Activated CD4-positive, alpha-beta memory T cell treated with anti-CD3 and anti-CD28 coated beads, Interleukin-2, amount 10 ng/mL, durations not matched to agents 7 days and 5 days (primary cell): ENCODE results near the gene ALCAM. TPM values are rescaled to one million over a fixed set of nuclear protein-coding genes. Genes with fewer than 3 reads are reported as not detected.

Source experiments
- CTCF ChIA-PET: fragments of 350-600 bp; sonication (Branson Sonifier 250); formaldehyde crosslinking; loops from one replicate; lab custom pipeline; 2021; ENCODE audit warnings: antibody characterized with exemption, inconsistent platforms; lab: Charles Lee
- POLR2A ChIA-PET: fragments of 350-600 bp; sonication (Branson Sonifier 250); formaldehyde crosslinking; loops from one replicate; lab custom pipeline; 2021; ENCODE audit warnings: antibody characterized with exemption; lab: Charles Lee
- DNase-seq: peaks from one replicate; pipeline ENCODE4 v3.0.0-alpha.2; 2020
- H3K27ac Mint-ChIP-seq: one replicate; pipeline ENCODE4 v1.8.0; 2021; ENCODE audit warnings: mild to moderate bottlenecking, mixed read lengths
- H3K27me3 Mint-ChIP-seq: one replicate; pipeline ENCODE4 v1.8.0; 2021; ENCODE audit warnings: mixed read lengths
- H3K36me3 Mint-ChIP-seq: one replicate; pipeline ENCODE4 v1.8.0; 2021; ENCODE audit warnings: low read depth, mixed read lengths
- H3K4me1 Mint-ChIP-seq: one replicate; pipeline ENCODE4 v1.8.0; 2021; ENCODE audit warnings: mixed read lengths
- H3K4me3 Mint-ChIP-seq: one replicate; pipeline ENCODE4 v1.8.0; 2021; ENCODE audit warnings: mild to moderate bottlenecking, mixed read lengths
- H3K9me3 Mint-ChIP-seq: one replicate; pipeline ENCODE4 v1.8.0; 2021; ENCODE audit warnings: mixed read lengths
- total RNA-seq, 2 experiments: library from RNA; stranded (reverse); gene quantifications; one replicate each; pipeline ENCODE4 v1.2.3, GENCODE V29; 2021

Gene ALCAM
- total RNA-seq, 2 experiments from 2014 or later = 12.4 to 12.9 TPM

DNA sequence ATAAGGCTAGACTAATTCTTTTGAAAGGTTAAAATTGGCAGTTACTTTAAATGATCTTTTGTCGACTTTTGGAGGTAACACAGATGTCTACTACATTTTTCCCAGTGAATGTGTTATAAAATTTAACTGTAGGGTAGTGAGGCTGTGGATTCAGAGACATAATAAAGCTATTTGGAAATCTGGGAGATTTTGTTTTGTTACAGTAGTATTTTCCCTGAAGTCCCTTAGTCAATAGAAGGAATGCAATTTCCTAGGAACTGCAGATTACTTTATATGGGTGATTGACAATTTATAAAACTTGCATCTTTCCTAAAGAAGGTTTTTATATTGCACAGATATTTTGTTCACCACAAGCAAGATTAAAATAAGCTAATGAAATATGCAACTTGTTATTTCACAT, 96.9 kb downstream of the ALCAM start:
- no peaks in the 10 kb centered on the region for H3K9me3 Mint-ChIP-seq
- no peak overlapping the region for H3K27ac Mint-ChIP-seq
- H3K36me3 Mint-ChIP-seq = no peaks in the 10 kb centered on the region
- DNase-seq = no peak
- no peaks in the 10 kb centered on the region for H3K4me1 Mint-ChIP-seq
- no peak overlapping the region for H3K4me3 Mint-ChIP-seq
- H3K27me3 Mint-ChIP-seq = no peaks in the 10 kb centered on the region
- ChIA-PET POLR2A (no interaction called here), CTCF (no interaction called here)

DNA sequence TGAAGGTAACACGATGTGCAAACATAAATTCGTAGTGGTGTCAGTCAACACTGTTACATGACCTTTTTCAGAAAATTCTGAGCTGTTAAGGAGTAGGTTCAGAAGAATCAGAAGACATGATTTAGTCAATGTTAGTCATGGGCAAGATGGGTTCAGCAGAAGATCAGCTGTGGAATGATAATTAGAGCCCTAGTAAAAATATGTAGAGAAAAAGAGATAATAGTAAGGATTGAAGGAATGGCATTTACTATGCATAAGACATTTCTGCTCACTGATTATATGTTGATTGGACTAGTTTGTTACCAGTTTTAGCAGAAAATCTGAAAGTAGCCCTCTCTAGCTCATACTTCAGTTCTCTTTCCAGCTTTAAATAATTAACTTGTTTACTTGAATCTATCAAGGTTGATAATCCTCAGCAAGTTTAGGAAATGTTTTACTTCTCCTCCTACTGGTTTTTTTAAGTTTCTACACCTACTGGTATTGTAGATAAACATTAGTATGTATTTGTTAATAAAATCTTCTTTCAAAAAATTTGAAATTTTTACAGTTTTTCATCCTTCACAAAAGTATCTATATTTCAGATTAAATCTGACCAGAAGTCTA, 98.6 kb downstream of the ALCAM start:
- Mint-ChIP-seq H3K27ac (no peak overlapping the region), H3K9me3 (no peaks in the 10 kb centered on the region), H3K36me3 (no peaks in the 10 kb centered on the region), H3K4me3 (no peak overlapping the region), H3K27me3 (no peaks in the 10 kb centered on the region), H3K4me1 (no peaks in the 10 kb centered on the region)
- POLR2A ChIA-PET = no interaction called here
- CTCF ChIA-PET = no interaction called here
- no peak for DNase-seq

DNA sequence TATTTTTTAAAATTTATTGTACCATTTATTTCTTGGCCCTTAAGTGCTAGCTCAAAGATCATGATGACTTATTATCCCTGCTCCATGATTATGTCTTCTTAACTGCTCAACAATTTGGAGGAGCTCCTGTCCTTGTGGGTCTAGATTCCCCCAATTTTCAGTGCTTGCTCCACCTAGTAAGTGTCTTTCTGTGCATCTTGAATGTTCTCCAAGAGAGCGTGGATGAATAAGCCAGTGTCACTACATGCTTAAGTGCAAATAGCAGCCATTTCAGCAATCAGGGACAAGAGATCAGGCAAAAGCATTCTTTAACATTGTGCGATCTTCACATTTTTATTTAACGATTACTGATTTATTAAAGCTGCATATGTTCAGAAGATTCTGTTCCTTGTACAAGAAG, 99.4 kb downstream of the ALCAM start:
- POLR2A ChIA-PET = no interaction called here

DNA sequence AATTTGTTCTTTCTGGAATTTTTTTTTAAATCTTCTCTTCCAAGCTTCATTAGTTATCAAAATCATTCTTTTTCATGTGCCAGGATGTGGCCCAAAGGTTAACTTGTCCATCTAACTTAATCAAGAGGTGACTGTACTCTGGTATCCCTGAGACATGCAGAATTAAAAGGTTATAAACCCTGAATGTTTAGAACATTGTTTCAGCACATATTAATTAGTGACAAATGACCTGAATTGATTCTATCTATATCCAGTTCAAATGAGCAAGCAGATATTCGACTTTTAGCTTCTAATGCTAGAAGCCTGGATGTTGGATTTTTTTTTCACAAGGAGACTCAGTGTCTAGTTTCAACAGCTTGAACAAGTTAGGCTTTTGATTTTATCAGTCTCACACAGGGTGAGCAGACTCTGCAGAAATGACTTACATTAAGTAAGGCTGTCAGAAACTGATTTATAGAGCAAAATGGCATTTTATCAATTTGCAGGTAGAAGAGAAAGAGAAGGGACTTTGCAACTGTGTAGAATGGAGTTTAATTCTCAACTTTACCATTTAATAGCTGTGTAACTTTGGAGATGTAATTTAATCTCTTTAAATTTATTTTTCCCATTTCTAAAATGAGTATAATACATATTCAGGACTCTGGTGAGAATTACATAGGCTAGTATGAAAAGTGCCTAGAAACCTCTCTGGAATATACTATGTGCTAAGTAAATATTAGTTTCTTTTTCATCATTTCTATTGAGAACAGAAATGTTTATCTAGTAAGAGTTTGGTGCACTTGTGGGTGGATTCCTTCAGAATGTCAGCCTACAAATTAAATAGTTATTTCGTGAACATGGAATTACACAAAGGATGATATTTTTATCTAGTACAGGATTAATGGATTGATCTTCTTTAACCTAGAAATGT, 100.0 kb downstream of the ALCAM start:
- H3K4me1 Mint-ChIP-seq = no peaks in the 10 kb centered on the region
- H3K27ac Mint-ChIP-seq = no peak overlapping the region
- DNase-seq = no peak
- ChIA-PET CTCF (no interaction called here), POLR2A (no interaction called here)
- no peaks in the 10 kb centered on the region for H3K9me3 Mint-ChIP-seq
- no peak overlapping the region for H3K4me3 Mint-ChIP-seq
- H3K36me3 Mint-ChIP-seq = no peaks in the 10 kb centered on the region
- no peaks in the 10 kb centered on the region for H3K27me3 Mint-ChIP-seq

More for the DNA sequence above, 99.4 kb downstream of the ALCAM start:
- no peak for DNase-seq
- H3K36me3 Mint-ChIP-seq = no peaks in the 10 kb centered on the region
- H3K4me3 Mint-ChIP-seq = no peak overlapping the region
- no peaks in the 10 kb centered on the region for H3K27me3 Mint-ChIP-seq
- H3K9me3 Mint-ChIP-seq = no peaks in the 10 kb centered on the region
- CTCF ChIA-PET = no interaction called here
- no peak overlapping the region for H3K27ac Mint-ChIP-seq
- no peaks in the 10 kb centered on the region for H3K4me1 Mint-ChIP-seq

DNA sequence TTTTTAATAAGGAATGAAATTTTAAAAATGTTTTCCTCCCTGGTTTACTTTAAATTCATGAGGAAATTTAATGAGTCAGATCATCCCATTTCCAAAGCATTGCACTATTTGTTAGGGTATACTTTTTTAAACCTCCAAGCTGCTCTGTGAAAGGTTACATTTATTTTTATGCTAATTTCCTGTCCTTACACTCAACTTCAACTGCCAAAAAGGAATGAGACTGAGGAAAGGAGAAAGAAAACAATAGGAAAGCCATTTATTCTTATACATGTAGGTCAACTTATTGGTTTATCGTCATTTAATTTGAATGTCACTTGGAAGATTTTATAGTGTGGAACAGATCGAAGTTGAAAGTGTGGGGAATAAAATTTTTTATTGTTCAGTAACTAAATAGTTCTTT, 104.1 kb downstream of the ALCAM start:
- Mint-ChIP-seq H3K36me3 (no peaks in the 10 kb centered on the region), H3K4me3 (no peak overlapping the region), H3K9me3 (no peaks in the 10 kb centered on the region), H3K27ac (no peak overlapping the region), H3K4me1 (no peaks in the 10 kb centered on the region), H3K27me3 (no peaks in the 10 kb centered on the region)
- POLR2A ChIA-PET = no interaction called here
- no peak for DNase-seq
- CTCF ChIA-PET = no interaction called here

DNA sequence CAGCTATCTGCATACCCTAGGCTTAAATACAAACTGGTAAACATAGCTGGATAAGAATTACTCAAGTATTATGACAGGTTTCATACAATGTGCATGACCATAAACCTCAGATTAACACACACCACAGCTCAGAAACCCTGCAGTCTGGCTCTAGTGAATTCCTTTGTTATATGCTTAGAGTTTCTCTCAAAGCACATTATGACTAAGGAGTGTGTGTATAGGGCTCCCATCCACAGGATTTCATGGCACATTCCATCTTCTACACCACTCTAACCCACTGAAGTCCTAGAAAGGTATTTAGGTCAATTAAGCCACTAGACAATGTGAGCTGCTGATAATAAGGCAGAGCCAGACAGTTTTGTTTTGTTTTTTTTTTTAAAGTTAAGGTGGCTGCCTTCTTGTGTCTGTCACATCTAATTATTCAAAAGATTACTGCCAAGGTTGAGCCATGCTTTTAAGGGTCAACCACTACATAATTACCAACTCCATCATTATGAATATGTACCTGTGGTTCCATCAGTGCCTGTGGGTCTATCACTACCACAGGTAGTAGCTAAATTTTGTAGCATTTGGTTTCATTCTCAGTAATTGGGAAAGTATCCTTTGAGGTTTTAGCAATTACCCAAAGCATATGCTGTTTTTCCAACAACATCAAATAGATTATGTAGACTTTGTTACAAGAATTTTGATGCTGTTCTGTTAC, 107.0 kb downstream of the ALCAM start:
- POLR2A ChIA-PET = no interaction called here
- DNase-seq = no peak
- no peaks in the 10 kb centered on the region for H3K27me3 Mint-ChIP-seq
- H3K4me3 Mint-ChIP-seq = no peak overlapping the region
- H3K4me1 Mint-ChIP-seq = no peaks in the 10 kb centered on the region
- CTCF ChIA-PET = no interaction called here
- peaks cover 6% of the 10 kb centered on the region for H3K9me3 Mint-ChIP-seq
- H3K27ac Mint-ChIP-seq = no peak overlapping the region
- H3K36me3 Mint-ChIP-seq = no peaks in the 10 kb centered on the region

DNA sequence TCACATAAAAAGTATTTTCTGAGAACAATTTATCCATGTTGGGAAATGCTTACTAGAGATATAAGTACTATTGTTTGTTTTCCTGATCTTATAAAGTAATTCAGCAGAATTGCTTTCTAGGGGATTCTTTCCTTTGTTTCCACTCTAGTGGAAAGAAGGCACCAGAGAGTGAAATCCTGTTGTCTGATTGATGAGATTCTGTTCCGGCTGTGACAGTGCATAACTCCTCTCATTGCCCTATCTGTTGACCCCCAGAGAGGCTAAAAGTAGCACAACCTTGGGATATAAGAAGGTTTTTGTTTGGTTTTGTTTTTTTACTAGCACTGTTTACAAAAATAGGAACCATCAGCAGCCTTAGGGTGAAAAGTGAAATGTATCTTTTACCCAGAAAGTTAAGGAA, 114.1 kb downstream of the ALCAM start:
- Mint-ChIP-seq H3K36me3 (no peaks in the 10 kb centered on the region), H3K9me3 (peaks cover 6% of the 10 kb centered on the region), H3K4me1 (no peaks in the 10 kb centered on the region), H3K4me3 (no peak overlapping the region), H3K27me3 (no peaks in the 10 kb centered on the region), H3K27ac (no peak overlapping the region)
- CTCF ChIA-PET = no interaction called here
- no peak for DNase-seq
- POLR2A ChIA-PET = interaction anchor here (0.6 kb wide), 1 partner anchor 113 kb away, joined by 3 read pairs; no protein-coding TSS in a partner anchor

DNA sequence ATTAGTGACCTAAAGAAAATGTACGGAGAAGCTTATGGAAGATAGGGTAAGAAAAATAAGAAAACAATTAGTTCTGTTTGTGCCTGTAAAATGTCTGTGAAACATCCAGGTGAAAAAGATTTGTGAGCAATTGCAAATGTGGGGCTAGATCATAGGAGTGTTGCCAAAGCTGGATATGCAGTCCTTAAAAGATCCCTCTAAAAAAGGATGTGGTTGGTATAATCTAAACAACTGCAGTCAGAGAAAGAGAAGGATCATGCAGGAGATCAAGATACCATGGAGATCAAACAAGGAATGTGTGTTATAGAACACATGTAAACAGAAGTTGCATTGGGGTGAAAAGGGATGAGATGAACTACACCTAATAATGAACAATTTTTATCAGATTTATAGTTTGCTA, 116.8 kb downstream of the ALCAM start:
- H3K27me3 Mint-ChIP-seq = no peaks in the 10 kb centered on the region
- no peak overlapping the region for H3K4me3 Mint-ChIP-seq
- ChIA-PET POLR2A (no interaction called here), CTCF (no interaction called here)
- H3K9me3 Mint-ChIP-seq = peaks cover under 1% of the 10 kb centered on the region
- H3K4me1 Mint-ChIP-seq = no peaks in the 10 kb centered on the region
- no peaks in the 10 kb centered on the region for H3K36me3 Mint-ChIP-seq
- DNase-seq = no peak
- H3K27ac Mint-ChIP-seq = no peak overlapping the region

DNA sequence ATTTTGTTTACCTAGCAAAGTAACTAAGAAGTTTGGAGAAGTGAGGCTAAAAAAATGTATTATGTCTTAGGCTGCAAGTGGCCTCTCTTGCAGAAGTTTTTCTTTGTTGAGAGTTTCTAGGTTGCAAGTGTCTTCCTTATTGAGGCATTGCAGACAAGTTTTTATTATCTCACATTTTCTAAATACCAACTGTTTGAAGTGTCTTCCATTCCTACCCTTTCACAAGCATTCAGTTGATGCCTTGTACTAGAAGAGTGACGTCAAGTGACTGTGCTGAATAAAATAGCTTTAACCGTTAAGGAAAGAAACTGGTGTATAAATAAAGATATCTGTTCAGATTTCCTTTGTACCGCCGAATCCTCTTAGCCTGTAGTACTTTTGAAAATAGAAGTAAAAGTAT, 123.3 kb downstream of the ALCAM start:
- Mint-ChIP-seq H3K36me3 (peaks cover 8% of the 10 kb centered on the region), H3K4me3 (no peak overlapping the region), H3K27me3 (no peaks in the 10 kb centered on the region), H3K27ac (no peak overlapping the region), H3K9me3 (peaks cover 13% of the 10 kb centered on the region), H3K4me1 (no peaks in the 10 kb centered on the region)
- DNase-seq = no peak
- CTCF ChIA-PET = no interaction called here
- POLR2A ChIA-PET = no interaction called here

DNA sequence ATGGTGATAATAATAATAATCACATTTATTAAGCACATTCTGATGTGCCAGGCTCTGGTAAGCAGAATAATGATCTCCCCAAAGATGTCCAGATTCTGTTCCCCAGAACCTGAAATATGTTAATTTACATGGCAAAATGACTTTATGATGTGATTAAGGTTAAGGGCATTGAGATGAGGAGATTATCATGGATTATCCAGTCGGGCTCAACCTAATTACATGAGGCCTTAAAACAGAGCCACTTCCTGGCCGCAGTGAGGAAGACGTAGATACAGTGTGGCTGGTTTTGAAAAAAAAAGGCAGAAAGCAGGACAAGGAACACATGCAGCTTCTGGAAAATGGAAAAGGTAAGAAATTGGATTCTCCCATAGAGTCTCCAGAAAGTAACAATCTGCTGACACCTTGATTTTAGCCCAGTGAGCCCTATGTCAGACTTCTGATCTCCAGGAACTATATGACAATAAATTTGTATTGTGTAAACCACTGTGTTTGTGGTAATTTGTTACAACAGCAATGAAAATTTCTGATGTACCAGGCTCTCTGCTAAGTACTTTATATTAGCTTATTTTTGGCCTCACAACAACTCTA, 126.7 kb downstream of the ALCAM start:
- no peaks in the 10 kb centered on the region for H3K4me1 Mint-ChIP-seq
- peaks cover 8% of the 10 kb centered on the region for H3K36me3 Mint-ChIP-seq
- peaks cover 13% of the 10 kb centered on the region for H3K9me3 Mint-ChIP-seq
- no peak overlapping the region for H3K27ac Mint-ChIP-seq
- H3K27me3 Mint-ChIP-seq = no peaks in the 10 kb centered on the region
- POLR2A ChIA-PET = no interaction called here
- no peak overlapping the region for H3K4me3 Mint-ChIP-seq
- DNase-seq = no peak
- CTCF ChIA-PET = no interaction called here

DNA sequence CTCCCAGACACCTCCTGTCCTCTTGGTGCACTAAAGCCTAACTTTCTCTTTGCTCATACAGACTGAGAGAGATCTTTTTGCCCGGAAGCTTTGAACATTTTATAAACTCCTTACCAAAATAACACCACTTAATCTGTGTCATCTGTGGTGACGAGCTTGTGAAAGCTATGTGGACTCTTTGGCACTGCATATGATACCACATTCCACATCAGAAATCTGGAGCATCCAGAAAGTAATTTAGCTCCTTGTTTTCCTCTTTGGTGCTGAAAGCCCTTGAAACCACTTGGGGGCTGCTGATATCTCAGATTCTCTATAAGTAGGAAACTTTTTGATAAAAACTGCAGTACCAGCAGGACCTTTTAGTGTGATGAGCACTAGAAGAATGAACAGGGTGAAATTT, 128.3 kb downstream of the ALCAM start:
- DNase-seq = no peak
- no peaks in the 10 kb centered on the region for H3K4me1 Mint-ChIP-seq
- CTCF ChIA-PET = no interaction called here
- H3K9me3 Mint-ChIP-seq = peaks cover 11% of the 10 kb centered on the region
- H3K36me3 Mint-ChIP-seq = peaks cover 8% of the 10 kb centered on the region
- POLR2A ChIA-PET = no interaction called here
- no peaks in the 10 kb centered on the region for H3K27me3 Mint-ChIP-seq
- H3K4me3 Mint-ChIP-seq = no peak overlapping the region
- no peak overlapping the region for H3K27ac Mint-ChIP-seq

DNA sequence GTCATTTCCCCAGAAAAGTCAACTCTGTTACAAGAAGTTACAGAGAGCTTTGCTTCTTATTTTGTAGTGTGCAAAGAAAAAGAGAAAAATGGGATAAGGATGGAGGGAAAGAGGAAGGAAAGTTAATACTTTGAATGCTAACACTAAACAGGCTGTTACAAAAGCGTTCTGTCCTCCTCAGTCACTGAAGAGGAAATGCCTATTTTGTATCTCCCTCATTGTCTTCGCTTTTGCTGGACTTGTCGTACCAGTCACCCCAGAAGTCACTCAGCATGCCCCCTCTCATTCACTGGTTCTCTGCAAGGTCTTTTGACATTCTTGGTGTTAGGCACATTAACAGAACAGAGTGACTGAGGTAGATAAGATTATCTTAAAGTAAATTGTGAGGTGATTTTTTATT, 129.6 kb downstream of the ALCAM start:
- ChIA-PET CTCF (no interaction called here), POLR2A (no interaction called here)
- DNase-seq = no peak
- H3K9me3 Mint-ChIP-seq = peaks cover 3% of the 10 kb centered on the region
- H3K4me1 Mint-ChIP-seq = no peaks in the 10 kb centered on the region
- H3K27ac Mint-ChIP-seq = no peak overlapping the region
- H3K36me3 Mint-ChIP-seq = peaks cover 5% of the 10 kb centered on the region
- no peak overlapping the region for H3K4me3 Mint-ChIP-seq
- H3K27me3 Mint-ChIP-seq = no peaks in the 10 kb centered on the region

DNA sequence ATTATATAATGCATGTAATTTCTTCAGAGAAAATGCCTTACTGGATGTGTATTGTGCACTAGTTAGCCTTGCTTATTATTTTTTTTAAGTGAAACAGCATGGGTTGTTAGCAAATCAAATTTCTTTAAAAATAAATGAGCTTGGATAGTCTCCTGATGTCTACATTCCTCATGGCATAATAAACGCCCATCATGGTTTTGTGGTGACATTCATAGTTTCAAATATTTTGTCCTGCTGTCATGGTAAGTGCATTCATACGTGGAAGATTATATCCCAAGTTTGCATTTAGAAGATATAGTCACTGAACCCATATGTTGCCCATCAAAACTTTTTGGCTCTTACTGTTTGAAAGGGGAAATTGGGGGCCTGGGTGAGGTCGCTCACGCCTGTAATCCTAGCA, 130.7 kb downstream of the ALCAM start:
- Mint-ChIP-seq H3K4me1 (no peaks in the 10 kb centered on the region), H3K4me3 (no peak overlapping the region), H3K27me3 (no peaks in the 10 kb centered on the region), H3K9me3 (no peaks in the 10 kb centered on the region), H3K27ac (no peak overlapping the region), H3K36me3 (no peaks in the 10 kb centered on the region)
- ChIA-PET POLR2A (no interaction called here), CTCF (no interaction called here)
- no peak for DNase-seq
